Gastroesophageal sphincter (tissue), 4 donors: ENCODE results near the gene C16orf92. TPM values are rescaled to one million over a fixed set of nuclear protein-coding genes. Genes with fewer than 3 reads are reported as not detected.

Experiments used
- ATAC-seq: fragments of 150-250 bp; one replicate; pipeline ENCODE4 v1.9.1; 2016; ENCODE audit warnings: mild to moderate bottlenecking, moderate library complexity
- H3K27ac ChIP-seq, 4 donors: fragments of 200-600 bp; sonication (generic) in 3 of 4; 1 replicate in 3 of 4; 2 replicates in 1 of 4; pipeline ENCODE4 v1.5.1; 2016 to 2019
- H3K27me3 ChIP-seq: fragments of 200-600 bp; sonication (generic); one replicate; pipeline ENCODE4 v1.5.1; 2019
- H3K36me3 ChIP-seq, 2 donors: fragments of 200-600 bp; sonication (generic); one replicate each; pipeline ENCODE4 v1.5.1; 2019; ENCODE audit warnings: control low read depth in 1 of 2
- H3K4me1 ChIP-seq, 3 donors: fragments of 200-600 bp; sonication (generic); 1 replicate in 2 of 3; 2 replicates in 1 of 3; pipeline ENCODE4 v1.5.1; 2016 to 2019; ENCODE audit warnings: control low read depth in 2 of 3
- H3K4me3 ChIP-seq, 2 donors: fragments of 200-600 bp; sonication (generic); one replicate each; pipeline ENCODE4 v1.5.1; 2019; ENCODE audit warnings: mild to moderate bottlenecking in 1 of 2, moderate library complexity in 1 of 2
- H3K9me3 ChIP-seq, 3 donors: fragments of 200-600 bp; sonication (generic); one replicate each; pipeline ENCODE4 v1.5.1; 2017 to 2019; ENCODE audit warnings: control low read depth in 2 of 3
- EP300 ChIP-seq: sonication (generic); formaldehyde crosslinking; IDR thresholded peaks from one replicate; pipeline ENCODE4 v1.6.1; 2017; ENCODE audit warnings: antibody characterized with exemption, mild to moderate bottlenecking
- POLR2A ChIP-seq, 2 donors: fragments of 450-650 bp; IDR thresholded peaks; one replicate each; pipeline ENCODE4 v1.6.1; 2017; ENCODE audit warnings: antibody characterized with exemption in 2 of 2, mild to moderate bottlenecking in 2 of 2, moderate library complexity in 1 of 2
- POLR2AphosphoS5 ChIP-seq: sonication (generic); formaldehyde crosslinking; IDR thresholded peaks from one replicate; pipeline ENCODE4 v1.6.1; 2017; ENCODE audit warnings: antibody characterized with exemption
- WGBS, 2 donors: methylation state at CpG; one replicate each; pipeline ENCODE4 v1.1.5; 2018; ENCODE audit warnings: low coverage in 1 of 2; 5-methylcytosine and 5-hydroxymethylcytosine counted together
- total RNA-seq, 4 donors: library from RNA; depleted of rRNA; stranded (reverse); fragments of >200 nt; gene quantifications; one replicate each; pipeline ENCODE4 v1.1.0, GENCODE V29; 2016
- TF ChIP-seq, protein P1 (sequence below), 4 experiments: fragments of 200-600 bp in 2 of 4; fragments of 450-650 bp in 2 of 4; sonication (generic) in 1 of 4; IDR thresholded peaks; one replicate each; pipeline ENCODE4 v1.5.1; 2017 to 2019; ENCODE audit warnings: antibody characterized with exemption in 4 of 4, mild to moderate bottlenecking in 2 of 4, moderate library complexity in 2 of 4

C16orf92 gene
- total RNA-seq, 4 donors from 2014 or later: not detected

DNA sequence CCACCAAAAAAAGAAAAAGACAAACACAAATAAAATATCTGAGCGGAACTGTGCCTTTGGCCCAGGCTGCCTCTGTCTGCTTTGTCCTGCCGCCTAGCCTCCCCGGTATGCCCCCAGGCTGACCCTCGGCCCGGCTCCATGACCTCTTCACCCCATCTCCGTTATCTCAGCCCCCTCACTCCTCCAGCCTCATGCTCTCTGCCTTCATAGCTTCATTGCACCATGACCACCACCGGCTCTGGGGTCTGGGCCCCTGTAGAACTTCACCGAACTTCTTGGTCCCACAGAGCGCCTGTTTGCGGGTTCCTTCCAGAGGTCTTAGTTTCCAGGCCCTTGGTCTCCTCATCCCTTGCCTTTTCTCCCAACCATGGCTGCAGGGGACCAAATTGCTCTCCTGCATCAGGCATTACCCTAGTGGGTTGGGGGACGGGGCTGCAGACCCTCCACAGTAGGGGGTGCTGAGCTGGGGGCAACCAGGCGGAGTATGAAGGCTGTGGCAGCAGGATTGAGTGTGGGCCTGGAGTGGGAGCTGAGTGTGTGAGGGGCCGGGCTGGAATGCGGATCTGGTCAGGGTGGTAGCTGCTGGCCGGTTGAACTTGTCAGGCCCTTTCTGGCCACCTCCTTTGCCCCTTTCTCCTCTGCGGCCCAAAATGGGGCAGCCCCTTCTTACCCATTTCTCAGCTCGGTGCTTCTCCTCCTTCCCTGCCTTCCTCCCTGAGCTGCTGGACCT is 34.5 kb upstream of the C16orf92 start:
- no peaks in the 10 kb centered on the region for H3K9me3 ChIP-seq
- 63 to 65% methylated on average over 8 to 9 of the region's 17 CpGs for WGBS, 2 donors
- H3K4me1 ChIP-seq: peaks cover 0 to 1% (median 0%) of the 10 kb centered on the region in 3 donors
- H3K4me3 ChIP-seq: no peak overlapping the region
- H3K27me3 ChIP-seq: no peaks in the 10 kb centered on the region
- H3K27ac ChIP-seq: no peak overlapping the region
- peaks cover 0 to 100% of the 10 kb centered on the region in 2 donors for H3K36me3 ChIP-seq
- TF ChIP-seq EP300 (no peak), POLR2A (IDR thresholded peaks at IDR 0.05) (no peak), POLR2AphosphoS5 (no peak)
- TF ChIP-seq, protein P1, sequence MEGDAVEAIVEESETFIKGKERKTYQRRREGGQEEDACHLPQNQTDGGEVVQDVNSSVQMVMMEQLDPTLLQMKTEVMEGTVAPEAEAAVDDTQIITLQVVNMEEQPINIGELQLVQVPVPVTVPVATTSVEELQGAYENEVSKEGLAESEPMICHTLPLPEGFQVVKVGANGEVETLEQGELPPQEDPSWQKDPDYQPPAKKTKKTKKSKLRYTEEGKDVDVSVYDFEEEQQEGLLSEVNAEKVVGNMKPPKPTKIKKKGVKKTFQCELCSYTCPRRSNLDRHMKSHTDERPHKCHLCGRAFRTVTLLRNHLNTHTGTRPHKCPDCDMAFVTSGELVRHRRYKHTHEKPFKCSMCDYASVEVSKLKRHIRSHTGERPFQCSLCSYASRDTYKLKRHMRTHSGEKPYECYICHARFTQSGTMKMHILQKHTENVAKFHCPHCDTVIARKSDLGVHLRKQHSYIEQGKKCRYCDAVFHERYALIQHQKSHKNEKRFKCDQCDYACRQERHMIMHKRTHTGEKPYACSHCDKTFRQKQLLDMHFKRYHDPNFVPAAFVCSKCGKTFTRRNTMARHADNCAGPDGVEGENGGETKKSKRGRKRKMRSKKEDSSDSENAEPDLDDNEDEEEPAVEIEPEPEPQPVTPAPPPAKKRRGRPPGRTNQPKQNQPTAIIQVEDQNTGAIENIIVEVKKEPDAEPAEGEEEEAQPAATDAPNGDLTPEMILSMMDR (IDR thresholded peaks at IDR 0.05): no peak
- ATAC-seq: no peak

DNA sequence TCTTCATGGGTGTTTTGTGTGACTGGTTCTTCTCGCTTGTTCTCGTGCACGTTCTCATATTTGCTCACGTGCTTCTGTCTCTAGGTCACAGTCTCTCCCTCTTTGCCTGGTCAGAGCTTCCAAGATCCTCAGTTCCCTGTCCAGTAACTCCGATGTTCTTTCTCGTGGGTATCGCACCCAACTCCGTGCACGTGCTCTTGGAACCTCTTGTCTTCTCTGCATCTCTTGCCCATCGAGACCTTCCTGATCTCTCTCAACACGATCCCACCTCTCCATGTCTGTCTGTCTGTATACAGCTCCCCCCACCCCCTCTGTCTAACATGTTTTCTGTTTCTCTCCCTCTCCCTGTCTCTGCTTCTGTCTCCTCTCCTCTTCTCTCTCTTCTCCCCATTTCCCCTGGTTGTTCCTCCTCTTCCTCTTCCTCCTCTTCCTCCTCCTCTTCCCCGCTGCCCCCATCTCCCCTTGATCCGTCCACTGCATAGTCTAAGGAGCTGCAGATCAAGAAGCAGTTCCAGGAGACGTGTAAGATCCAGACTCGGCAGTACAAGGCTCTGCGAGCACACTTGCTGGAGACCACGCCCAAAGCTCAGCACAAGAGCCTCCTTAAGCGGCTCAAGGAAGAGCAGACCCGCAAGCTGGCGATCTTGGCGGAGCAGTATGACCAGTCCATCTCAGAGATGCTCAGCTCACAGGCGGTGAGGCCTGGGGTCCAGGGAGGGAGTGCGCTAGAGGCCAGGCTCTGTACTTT is 33.7 kb upstream of the C16orf92 start:
- 75 to 80% methylated on average over 7 to 21 of the region's 23 CpGs for whole genome bisulfite sequencing, 2 donors
- Histone ChIP-seq H3K27me3 (no peaks in the 10 kb centered on the region), H3K9me3 (no peaks in the 10 kb centered on the region), H3K27ac (no peak overlapping the region), H3K4me3 (no peak overlapping the region), H3K36me3 (peaks cover 0 to 99% of the 10 kb centered on the region in 2 donors), H3K4me1 (peaks cover 0 to 9% (median under 1%) of the 10 kb centered on the region in 3 donors)
- TF ChIP-seq, protein P1 (IDR thresholded peaks at IDR 0.05): no peak
- TF ChIP-seq POLR2AphosphoS5: no peak
- TF ChIP-seq POLR2A (IDR thresholded peaks at IDR 0.05): no peak
- TF ChIP-seq EP300: no peak
- no peak for ATAC-seq

DNA sequence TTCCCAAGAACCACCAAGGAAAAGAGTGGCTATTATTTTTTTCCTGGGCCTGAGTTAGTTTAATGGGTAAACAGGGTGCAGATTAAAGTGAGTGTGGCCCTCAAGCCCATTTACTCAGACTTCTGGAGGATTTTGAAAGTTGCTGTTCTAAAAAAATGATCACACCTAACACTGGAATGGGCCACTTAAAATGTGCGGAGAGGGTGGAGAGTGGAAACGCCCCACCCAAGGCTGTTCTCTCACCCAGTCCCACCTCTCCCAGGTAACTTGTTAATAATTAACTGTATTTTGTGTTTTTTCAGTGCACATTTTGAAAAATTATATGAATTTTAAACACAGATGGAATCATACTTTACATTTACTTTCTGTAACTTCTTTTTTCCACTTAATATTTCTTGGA is 33.0 kb upstream of the C16orf92 start:
- no peak for TF ChIP-seq POLR2A (IDR thresholded peaks at IDR 0.05)
- no peak for TF ChIP-seq POLR2AphosphoS5
- no peak for TF ChIP-seq EP300
- TF ChIP-seq, protein P1 (IDR thresholded peaks at IDR 0.05): no peak
- no peak overlapping the region for H3K4me3 ChIP-seq
- no peaks in the 10 kb centered on the region for H3K9me3 ChIP-seq
- H3K27ac ChIP-seq: no peak overlapping the region
- H3K4me1 ChIP-seq: peaks cover 3 to 17% (median 7%) of the 10 kb centered on the region in 3 donors
- WGBS, 2 donors: 77 to 96% methylated on average over 2 of the region's 2 CpGs
- no peak for ATAC-seq
- H3K36me3 ChIP-seq: peaks cover 0 to 91% of the 10 kb centered on the region in 2 donors
- no peaks in the 10 kb centered on the region for H3K27me3 ChIP-seq

DNA sequence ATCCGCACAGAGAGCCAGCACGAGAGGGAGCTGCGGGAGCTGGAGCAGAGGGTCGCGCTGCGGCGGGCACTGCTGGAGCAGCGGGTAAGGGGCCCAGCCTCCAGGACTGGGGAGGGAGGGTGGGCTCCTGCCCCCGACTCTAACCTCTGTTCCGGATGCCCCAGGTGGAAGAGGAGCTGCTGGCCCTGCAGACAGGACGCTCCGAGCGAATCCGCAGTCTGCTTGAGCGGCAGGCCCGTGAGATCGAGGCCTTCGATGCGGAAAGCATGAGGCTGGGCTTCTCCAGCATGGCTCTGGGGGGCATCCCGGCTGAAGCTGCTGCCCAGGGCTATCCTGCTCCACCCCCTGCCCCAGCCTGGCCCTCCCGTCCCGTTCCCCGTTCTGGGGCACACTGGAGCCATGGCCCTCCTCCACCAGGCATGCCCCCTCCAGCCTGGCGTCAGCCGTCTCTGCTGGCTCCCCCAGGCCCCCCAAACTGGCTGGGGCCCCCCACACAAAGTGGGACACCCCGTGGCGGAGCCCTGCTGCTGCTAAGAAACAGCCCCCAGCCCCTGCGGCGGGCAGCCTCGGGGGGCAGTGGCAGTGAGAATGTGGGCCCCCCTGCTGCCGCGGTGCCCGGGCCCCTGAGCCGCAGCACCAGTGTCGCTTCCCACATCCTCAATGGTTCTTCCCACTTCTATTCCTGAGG is 32.0 kb upstream of the C16orf92 start:
- H3K4me1 ChIP-seq: peaks cover 3 to 19% (median 7%) of the 10 kb centered on the region in 3 donors
- no peaks in the 10 kb centered on the region for H3K27me3 ChIP-seq
- H3K4me3 ChIP-seq: no peak overlapping the region
- no CpG with 5 or more reads among the region's 35 CpGs for WGBS, 2 donors
- peaks cover 0 to 82% of the 10 kb centered on the region in 2 donors for H3K36me3 ChIP-seq
- H3K9me3 ChIP-seq: no peaks in the 10 kb centered on the region
- ATAC-seq: no peak
- H3K27ac ChIP-seq: no peak overlapping the region
- TF ChIP-seq, protein P1 (IDR thresholded peaks at IDR 0.05): no peak
- TF ChIP-seq POLR2A (IDR thresholded peaks at IDR 0.05) (no peak), EP300 (no peak), POLR2AphosphoS5 (no peak)
